ENCODE results near the gene OR52B6. TPM values are rescaled to one million over a fixed set of nuclear protein-coding genes. Genes with fewer than 3 reads are reported as not detected.

Gene OR52B6
- total and polyA plus RNA-seq, 2 donors (not counting 1 experiment from before 2014, with no cell fraction given), result not detected

DNA sequence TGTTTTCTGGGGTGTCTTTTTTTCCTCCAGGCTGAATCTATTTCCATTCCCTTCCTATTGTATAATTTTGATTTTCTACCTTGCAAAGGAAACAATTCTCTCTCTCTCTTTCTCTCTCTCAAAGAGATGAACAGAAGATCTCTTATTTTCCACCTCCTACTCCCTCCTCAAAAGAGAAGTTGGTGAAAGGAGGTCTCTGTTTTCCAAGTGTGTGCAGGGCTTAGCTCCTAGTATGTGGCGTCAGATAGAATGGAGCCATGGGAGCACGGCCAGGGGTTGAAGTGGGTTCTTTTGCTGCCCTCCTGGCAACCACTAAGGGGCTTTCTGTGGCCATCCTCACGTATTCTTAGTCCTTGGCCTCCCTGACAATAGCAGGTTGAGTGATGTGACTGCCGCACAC, 44.6 kb downstream of the OR52B6 start:
- Mint-ChIP-seq H3K4me1 (peaks cover 48% of the 10 kb centered on the region), H3K4me3 (peak overlapping the region; percentile 95), H3K27me3 (no peaks in the 10 kb centered on the region), H3K27ac (peak overlapping the region; percentile 96), H3K9me3 (ENCODE audit: insufficient read depth) (no peaks in the 10 kb centered on the region)
- peak overlapping the region; percentile 78 for H3K9ac ChIP-seq (ENCODE audit: low read length)
- intact Hi-C loops (cut with micrococcal nuclease), result loop anchor here (1.0 to 2.0 kb wide), 2 partner anchors 64 to 610 kb away; partner anchors contain the start of genes FHIP1B and TRIM22
- DNase-seq, result no peak
- H3K4me3 ChIP-seq (ENCODE audit: control extremely low read depth in 1 of 5, extremely low read depth in 1 of 5, insufficient read depth in 1 of 5, low read depth in 2 of 5, low read length in 4 of 5), result peak overlapping the region; percentile 44 to 83 (median 73)
- peaks cover 22 to 24% of the 10 kb centered on the region in 2 donors for H3K4me1 ChIP-seq (ENCODE audit: control insufficient read depth in 2 of 2, insufficient read depth in 2 of 2, low read length in 2 of 2)
- peak overlapping the region; percentile 63 to 89 for H3K27ac ChIP-seq (ENCODE audit: low read length in 2 of 2)
- CTCF ChIA-PET, result interaction anchor here (1.1 to 1.5 kb wide), 3 partner anchors 25 to 59 kb away, joined by 3 to 7 read pairs (median 5); partner anchors contain the start of gene TRIM5
- H3K36me3 ChIP-seq (replicated peaks in 1 of 2; ENCODE audit: control extremely low read depth in 1 of 2, control insufficient read depth in 1 of 2, extremely low read depth in 1 of 2, insufficient read depth in 2 of 2, low read length in 1 of 2), result no peaks in the 10 kb centered on the region
- peak overlapping the region; percentile 92 for H2AFZ ChIP-seq (ENCODE audit: insufficient read depth, low read depth, low read length, poor library complexity, severe bottlenecking)
- H3K4me2 ChIP-seq (replicated peaks; ENCODE audit: low read depth, low read length, poor library complexity, severe bottlenecking), result peak overlapping the region; percentile 89
- H4K20me1 ChIP-seq (ENCODE audit: control insufficient read depth, insufficient read depth, low read length, poor library complexity, severe bottlenecking), result no peaks in the 10 kb centered on the region
- WGBS (ENCODE audit: insufficient coverage), result 35% methylated on average over 4 of the region's 4 CpGs
- POLR2A ChIA-PET, result interaction anchor here (1.2 to 1.4 kb wide), 2 partner anchors 16 to 58 kb away, joined by 3 read pairs; no protein-coding TSS in a partner anchor
- H3K9me3 ChIP-seq (ENCODE audit: control extremely low read depth in 1 of 3, control insufficient read depth in 2 of 3, insufficient read depth in 1 of 3, low read length in 2 of 3), result no peaks in the 10 kb centered on the region
- TF ChIP-seq, protein P1, sequence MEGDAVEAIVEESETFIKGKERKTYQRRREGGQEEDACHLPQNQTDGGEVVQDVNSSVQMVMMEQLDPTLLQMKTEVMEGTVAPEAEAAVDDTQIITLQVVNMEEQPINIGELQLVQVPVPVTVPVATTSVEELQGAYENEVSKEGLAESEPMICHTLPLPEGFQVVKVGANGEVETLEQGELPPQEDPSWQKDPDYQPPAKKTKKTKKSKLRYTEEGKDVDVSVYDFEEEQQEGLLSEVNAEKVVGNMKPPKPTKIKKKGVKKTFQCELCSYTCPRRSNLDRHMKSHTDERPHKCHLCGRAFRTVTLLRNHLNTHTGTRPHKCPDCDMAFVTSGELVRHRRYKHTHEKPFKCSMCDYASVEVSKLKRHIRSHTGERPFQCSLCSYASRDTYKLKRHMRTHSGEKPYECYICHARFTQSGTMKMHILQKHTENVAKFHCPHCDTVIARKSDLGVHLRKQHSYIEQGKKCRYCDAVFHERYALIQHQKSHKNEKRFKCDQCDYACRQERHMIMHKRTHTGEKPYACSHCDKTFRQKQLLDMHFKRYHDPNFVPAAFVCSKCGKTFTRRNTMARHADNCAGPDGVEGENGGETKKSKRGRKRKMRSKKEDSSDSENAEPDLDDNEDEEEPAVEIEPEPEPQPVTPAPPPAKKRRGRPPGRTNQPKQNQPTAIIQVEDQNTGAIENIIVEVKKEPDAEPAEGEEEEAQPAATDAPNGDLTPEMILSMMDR (IDR thresholded peaks at IDR 0.05), result no peak
- TF ChIP-seq EZH2 (IDR thresholded peaks at IDR 0.05; ENCODE audit: borderline replicate concordance, insufficient read depth, low read depth, low read length, poor library complexity, severe bottlenecking), result no peak
- no peak for ATAC-seq (ENCODE audit: low read depth)
- peaks cover 59% of the 10 kb centered on the region for H3K79me2 ChIP-seq (ENCODE audit: control insufficient read depth, insufficient read depth, low read length)
- no peaks in the 10 kb centered on the region for H3K27me3 ChIP-seq (replicated peaks in 1 of 4; ENCODE audit: control extremely low read depth in 1 of 4, control insufficient read depth in 3 of 4, insufficient read depth in 4 of 4, low read length in 3 of 4)

DNA sequence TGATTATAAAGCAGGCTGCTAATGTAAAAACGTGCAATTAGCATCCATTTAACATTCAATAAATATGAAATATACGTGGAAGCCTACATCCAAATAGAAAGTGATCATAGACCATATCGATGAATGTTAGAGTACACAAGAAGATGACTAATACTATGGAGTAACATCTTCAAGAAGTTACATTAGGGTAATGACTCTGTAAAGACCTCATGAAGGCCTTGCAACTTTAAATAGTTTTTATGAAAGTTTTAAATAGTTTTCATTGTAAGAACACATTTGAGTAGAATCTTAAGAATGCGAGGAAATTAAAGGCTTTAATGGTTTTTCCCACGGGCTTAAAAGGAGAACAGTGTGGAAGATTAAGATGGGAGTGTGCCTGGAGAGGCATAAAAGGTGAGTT, 45.5 kb downstream of the OR52B6 start:
- intact Hi-C loops (cut with micrococcal nuclease), result no loop called here
- peak overlapping the region in 1 of 2 donors; percentile 89 for H3K27ac ChIP-seq (ENCODE audit: low read length in 2 of 2)
- CTCF ChIA-PET, result no interaction called here

More for the DNA sequence above, 45.5 kb downstream of the OR52B6 start:
- Mint-ChIP-seq H3K27me3 (no peaks in the 10 kb centered on the region), H3K9me3 (ENCODE audit: insufficient read depth) (no peaks in the 10 kb centered on the region), H3K4me3 (peak overlapping the region; percentile 95), H3K4me1 (peaks cover 52% of the 10 kb centered on the region), H3K27ac (peak overlapping the region; percentile 96)
- POLR2A ChIA-PET, result interaction anchor here (0.8 kb wide), 1 partner anchor 58 kb away, joined by 3 read pairs; the partner anchor contains the start of gene TRIM5
- Histone ChIP-seq H4K20me1 (ENCODE audit: control insufficient read depth, insufficient read depth, low read length, poor library complexity, severe bottlenecking) (no peaks in the 10 kb centered on the region), H3K4me1 (ENCODE audit: control insufficient read depth in 2 of 2, insufficient read depth in 2 of 2, low read length in 2 of 2) (peaks cover 26 to 27% of the 10 kb centered on the region in 2 donors), H3K27me3 (replicated peaks in 1 of 4; ENCODE audit: control extremely low read depth in 1 of 4, control insufficient read depth in 3 of 4, insufficient read depth in 4 of 4, low read length in 3 of 4) (no peaks in the 10 kb centered on the region), H3K36me3 (replicated peaks in 1 of 2; ENCODE audit: control extremely low read depth in 1 of 2, control insufficient read depth in 1 of 2, extremely low read depth in 1 of 2, insufficient read depth in 2 of 2, low read length in 1 of 2) (no peaks in the 10 kb centered on the region), H3K9me3 (ENCODE audit: control extremely low read depth in 1 of 3, control insufficient read depth in 2 of 3, insufficient read depth in 1 of 3, low read length in 2 of 3) (no peaks in the 10 kb centered on the region), H3K4me2 (replicated peaks; ENCODE audit: low read depth, low read length, poor library complexity, severe bottlenecking) (peak overlapping the region; percentile 89), H3K79me2 (ENCODE audit: control insufficient read depth, insufficient read depth, low read length) (peaks cover 66% of the 10 kb centered on the region), H2AFZ (ENCODE audit: insufficient read depth, low read depth, low read length, poor library complexity, severe bottlenecking) (no peak overlapping the region), H3K9ac (ENCODE audit: low read length) (no peak overlapping the region), H3K4me3 (ENCODE audit: control extremely low read depth in 1 of 5, extremely low read depth in 1 of 5, insufficient read depth in 1 of 5, low read depth in 2 of 5, low read length in 4 of 5) (peak overlapping the region in 1 of 5 experiments; percentile 73)
- ATAC-seq (ENCODE audit: low read depth) (no peak), DNase-seq (no peak)
- TF ChIP-seq, protein P1 (IDR thresholded peaks at IDR 0.05), result no peak
- TF ChIP-seq EZH2 (IDR thresholded peaks at IDR 0.05; ENCODE audit: borderline replicate concordance, insufficient read depth, low read depth, low read length, poor library complexity, severe bottlenecking), result no peak
- 100% methylated on average over 2 of the region's 5 CpGs for WGBS (ENCODE audit: insufficient coverage)
